Keratinocyte (primary cell): ENCODE results near the gene MIEF2.

Experiments
- EZH2 ChIP-seq: IDR thresholded peaks from one replicate; pipeline ENCODE4 v1.6.1; 2012; ENCODE audit warnings: inconsistent platforms, mild to moderate bottlenecking, low read length, moderate library complexity
- TF ChIP-seq, protein P1 (sequence below), 3 experiments: IDR thresholded peaks in 1 of 3; conservative IDR thresholded peaks in 1 of 3; optimal IDR thresholded peaks in 1 of 3; 2 replicates in 2 of 3; 3 replicates in 1 of 3; pipeline versions ENCODE3 to v1.5.1; 2011; ENCODE audit warnings: low read length in 3 of 3, mild to moderate bottlenecking in 3 of 3, moderate library complexity in 2 of 3, control low read depth in 1 of 3, inconsistent platforms in 1 of 3; ENCODE audit not compliant: insufficient read depth in 2 of 3; ENCODE audit errors: extremely low read depth in 1 of 3

DNA sequence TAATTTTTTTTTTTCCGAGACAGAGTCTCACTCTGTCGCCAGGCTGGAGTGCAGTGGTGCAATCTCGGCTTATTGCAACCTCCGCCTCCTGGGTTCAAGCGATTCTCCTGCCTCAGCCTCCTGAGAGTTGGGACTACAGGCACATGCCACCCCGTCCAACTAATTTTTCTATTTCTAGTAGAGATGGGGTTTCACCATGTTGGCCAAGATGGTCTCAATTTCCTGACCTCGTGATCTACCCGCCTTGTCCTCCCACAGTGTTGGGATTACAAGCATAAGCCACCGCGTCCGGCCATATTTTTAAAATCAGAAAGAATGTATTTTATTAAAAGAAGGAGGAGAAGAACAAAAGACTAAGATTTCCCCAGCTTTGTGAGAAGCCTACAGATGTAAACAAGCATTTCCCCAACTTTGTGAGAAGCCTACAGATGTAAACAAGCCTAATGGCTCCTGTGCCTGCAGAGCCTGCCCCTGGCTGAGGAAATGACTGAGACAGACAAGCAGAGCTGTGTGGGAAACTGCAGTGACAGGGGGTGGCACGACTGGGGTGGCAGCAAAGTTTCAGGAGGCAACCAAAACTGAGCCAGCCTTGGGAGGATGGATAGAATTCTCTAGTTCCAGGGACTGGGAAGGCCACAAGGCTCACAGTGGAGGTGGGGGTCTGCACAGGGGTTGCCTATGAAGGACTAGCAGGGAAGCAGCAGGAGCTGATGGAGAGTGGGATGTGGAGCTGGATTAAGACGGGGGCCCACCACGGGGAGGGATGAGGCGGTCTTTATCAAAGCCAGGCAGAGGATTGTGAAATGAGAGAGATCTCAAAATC, 31.5 kb downstream of the MIEF2 start:
- TF ChIP-seq, protein P1, sequence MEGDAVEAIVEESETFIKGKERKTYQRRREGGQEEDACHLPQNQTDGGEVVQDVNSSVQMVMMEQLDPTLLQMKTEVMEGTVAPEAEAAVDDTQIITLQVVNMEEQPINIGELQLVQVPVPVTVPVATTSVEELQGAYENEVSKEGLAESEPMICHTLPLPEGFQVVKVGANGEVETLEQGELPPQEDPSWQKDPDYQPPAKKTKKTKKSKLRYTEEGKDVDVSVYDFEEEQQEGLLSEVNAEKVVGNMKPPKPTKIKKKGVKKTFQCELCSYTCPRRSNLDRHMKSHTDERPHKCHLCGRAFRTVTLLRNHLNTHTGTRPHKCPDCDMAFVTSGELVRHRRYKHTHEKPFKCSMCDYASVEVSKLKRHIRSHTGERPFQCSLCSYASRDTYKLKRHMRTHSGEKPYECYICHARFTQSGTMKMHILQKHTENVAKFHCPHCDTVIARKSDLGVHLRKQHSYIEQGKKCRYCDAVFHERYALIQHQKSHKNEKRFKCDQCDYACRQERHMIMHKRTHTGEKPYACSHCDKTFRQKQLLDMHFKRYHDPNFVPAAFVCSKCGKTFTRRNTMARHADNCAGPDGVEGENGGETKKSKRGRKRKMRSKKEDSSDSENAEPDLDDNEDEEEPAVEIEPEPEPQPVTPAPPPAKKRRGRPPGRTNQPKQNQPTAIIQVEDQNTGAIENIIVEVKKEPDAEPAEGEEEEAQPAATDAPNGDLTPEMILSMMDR (optimal IDR thresholded peaks at IDR 0.05 in 1 of 3, IDR thresholded peaks at IDR 0.05 in 1 of 3, conservative IDR thresholded peaks at IDR 0.05 in 1 of 3; ENCODE audit: extremely low read depth in 1 of 3, insufficient read depth in 2 of 3, low read length in 3 of 3) = no peak
- TF ChIP-seq EZH2 = no peak
